SJCRH30 (cell line): ENCODE measurements around the gene RPL13. TPM values are rescaled to one million over a fixed set of nuclear protein-coding genes. Genes with fewer than 3 reads are reported as not detected.

Experiments used
- DNase-seq, 2 experiments: peaks; one replicate each; pipeline ENCODE4 v3.0.0-alpha.2; 2015 to 2020
- H3K27ac ChIP-seq: fragments of 250-450 bp; sonication (Bioruptor Pico); 2 replicates; pipeline ENCODE4 v1.5.1; 2020; ENCODE audit warnings: mild to moderate bottlenecking, moderate library complexity
- H3K27me3 ChIP-seq: fragments of 250-450 bp; sonication (Bioruptor Pico); 2 replicates; pipeline ENCODE4 v1.5.1; 2020; ENCODE audit warnings: mild to moderate bottlenecking, moderate library complexity
- H3K36me3 ChIP-seq: fragments of 250-450 bp; sonication (Bioruptor Pico); 2 replicates; pipeline ENCODE4 v1.5.1; 2020; ENCODE audit warnings: mild to moderate bottlenecking, moderate library complexity
- H3K4me1 ChIP-seq: fragments of 250-450 bp; sonication (Bioruptor Pico); 2 replicates; pipeline ENCODE4 v1.5.1; 2020; ENCODE audit warnings: mild to moderate bottlenecking, moderate library complexity
- H3K4me3 ChIP-seq: fragments of 250-450 bp; sonication (Bioruptor Pico); 2 replicates; pipeline ENCODE4 v1.5.1; 2020; ENCODE audit warnings: mild to moderate bottlenecking, moderate library complexity
- H3K9me3 ChIP-seq: fragments of 250-450 bp; sonication (Bioruptor Pico); replicated peaks from 2 replicates; pipeline ENCODE4 v1.5.1; 2020; ENCODE audit warnings: mild to moderate bottlenecking, moderate library complexity
- total RNA-seq: library from RNA; depleted of rRNA; stranded (reverse); fragments of >200 nt; shearing (Covaris generic); gene quantifications from 2 replicates; pipeline ENCODE4 v1.2.3, GENCODE V29; 2014

The RPL13 gene
- total RNA-seq, 1 experiment from 2014 or later: 5,665 TPM

DNA sequence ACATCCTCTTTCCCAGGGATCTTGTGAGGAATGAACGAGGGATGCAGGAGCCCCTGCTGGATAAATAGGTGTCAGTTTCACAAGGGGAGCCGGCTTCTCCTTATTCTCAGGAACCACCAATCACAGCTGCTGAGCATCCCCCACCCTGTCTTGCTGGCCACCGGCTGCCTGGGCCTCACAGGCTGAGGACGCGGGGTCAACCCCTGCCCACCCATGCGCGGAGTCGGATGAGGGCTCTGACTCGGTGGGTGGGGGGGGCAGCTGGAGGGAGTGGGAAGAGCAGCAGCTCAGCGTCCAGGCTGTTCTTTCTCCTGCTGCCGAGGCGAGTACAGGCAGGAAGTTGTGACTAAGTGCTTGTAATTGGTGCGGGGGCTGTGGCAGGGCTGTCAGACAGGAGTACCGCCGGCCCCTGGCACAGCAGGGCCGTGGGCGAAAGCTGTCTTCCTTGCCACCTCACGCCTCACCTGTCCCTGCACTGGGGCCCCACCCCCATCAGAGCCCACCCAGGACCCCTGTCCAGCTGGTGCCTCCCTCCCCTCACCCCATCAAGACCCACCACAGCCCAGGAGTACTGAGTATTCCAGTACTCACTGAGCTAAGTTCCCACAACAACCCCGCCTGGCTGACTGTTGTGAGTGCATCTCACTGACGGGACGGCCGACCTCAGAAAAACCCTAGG, 41.9 kb downstream of the RPL13 start:
- peak overlapping the region; percentile 16 for H3K4me3 ChIP-seq
- H3K27me3 ChIP-seq: no peaks in the 10 kb centered on the region
- DNase-seq: peak; percentile 92 to 94
- no peak overlapping the region for H3K27ac ChIP-seq
- no peaks in the 10 kb centered on the region for H3K9me3 ChIP-seq
- no peaks in the 10 kb centered on the region for H3K36me3 ChIP-seq
- H3K4me1 ChIP-seq: peaks cover 14% of the 10 kb centered on the region

DNA sequence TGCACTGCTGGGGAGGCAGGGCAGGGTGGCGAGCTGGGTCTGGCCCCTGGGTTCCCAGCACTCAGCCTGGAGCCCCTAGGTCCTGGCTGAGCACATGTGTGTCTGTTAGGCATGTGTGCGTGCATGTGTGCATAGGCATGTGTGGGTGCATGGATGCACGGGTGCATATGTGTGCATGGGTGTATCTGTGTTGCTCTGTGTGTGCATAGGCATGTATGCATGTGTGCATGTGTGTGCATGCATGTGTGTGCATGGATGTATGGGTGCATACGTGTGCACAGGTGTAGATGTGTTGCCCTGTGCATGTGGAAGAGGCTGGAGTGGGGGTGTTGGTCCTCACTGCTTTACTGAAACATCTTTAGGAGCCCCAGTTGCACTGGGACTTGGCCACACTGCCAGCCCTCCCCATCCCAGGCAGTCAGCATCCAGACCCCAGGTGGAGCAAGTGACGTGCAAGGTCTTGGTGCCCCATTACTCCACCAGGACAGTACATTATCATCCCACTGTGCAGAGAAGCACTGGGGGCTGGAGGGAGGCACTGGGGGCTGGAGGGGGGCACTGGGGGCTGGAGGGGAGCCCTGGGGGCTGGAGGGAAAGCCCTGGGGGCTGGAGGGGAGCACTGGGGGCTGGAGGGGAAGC, 42.6 kb downstream of the RPL13 start:
- Histone ChIP-seq H3K27ac (no peak overlapping the region), H3K4me1 (peaks cover 14% of the 10 kb centered on the region), H3K27me3 (no peaks in the 10 kb centered on the region), H3K4me3 (no peak overlapping the region), H3K9me3 (no peaks in the 10 kb centered on the region), H3K36me3 (no peaks in the 10 kb centered on the region)
- no peak for DNase-seq

DNA sequence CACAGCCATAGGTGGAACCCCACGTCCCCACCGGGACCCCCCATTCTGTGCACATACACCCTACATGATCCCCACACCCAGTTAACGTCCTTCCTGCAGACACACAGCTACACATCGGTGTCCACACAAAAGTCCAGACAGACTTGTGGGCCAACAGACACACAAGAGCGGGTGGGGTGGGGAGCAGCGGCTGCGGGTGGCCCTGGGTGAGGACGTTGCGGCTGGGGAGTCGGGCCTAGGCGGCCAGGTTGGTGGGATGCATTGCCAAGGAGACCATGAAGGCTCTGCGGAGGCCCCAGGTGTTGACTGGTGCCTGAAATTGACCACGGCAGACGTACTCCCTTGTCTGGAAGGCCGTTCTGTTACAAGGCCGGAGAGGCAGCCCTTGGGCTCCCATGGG, 44.3 kb downstream of the RPL13 start:
- Histone ChIP-seq H3K9me3 (no peaks in the 10 kb centered on the region), H3K27ac (no peak overlapping the region), H3K4me1 (peaks cover 17% of the 10 kb centered on the region), H3K4me3 (no peak overlapping the region), H3K27me3 (no peaks in the 10 kb centered on the region), H3K36me3 (no peaks in the 10 kb centered on the region)
- DNase-seq: no peak

DNA sequence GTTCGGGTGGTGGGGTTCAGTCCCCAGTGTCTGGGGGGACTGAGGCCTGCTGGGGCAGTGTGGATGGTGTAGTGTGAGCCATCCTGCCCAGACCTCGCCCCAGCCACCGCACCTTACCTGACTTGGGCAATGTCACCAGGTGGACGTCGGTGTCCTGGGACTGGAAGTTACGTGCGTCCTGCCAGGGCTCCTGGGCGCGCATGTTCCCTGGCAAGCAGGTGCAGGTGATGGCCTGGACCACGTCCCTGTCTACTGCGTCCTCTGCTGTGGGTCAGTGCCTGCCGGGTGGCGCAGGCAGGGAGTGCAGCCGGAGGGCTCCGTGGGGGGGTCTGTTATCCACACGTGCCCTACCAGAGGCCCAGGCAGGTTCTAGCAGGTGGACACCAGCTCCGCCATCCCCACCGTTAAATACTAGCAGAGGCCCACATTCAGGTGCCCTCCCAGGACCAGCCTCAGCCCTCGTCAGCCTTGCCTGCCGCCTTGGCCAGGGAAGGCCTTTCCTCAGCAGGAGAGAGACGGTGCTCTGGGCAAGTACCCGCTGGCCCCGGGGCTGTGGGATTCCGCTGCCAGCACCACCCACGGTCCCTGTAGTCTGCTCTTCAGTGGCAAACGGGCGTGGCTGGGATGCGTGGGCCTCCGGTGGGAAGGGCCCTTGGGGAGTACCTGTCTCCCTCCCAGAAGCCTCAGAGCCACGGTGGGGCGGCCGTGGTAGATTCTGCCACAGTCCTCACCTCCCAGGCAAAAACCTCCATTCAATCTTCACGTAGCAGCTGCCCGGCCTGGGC, 44.9 kb downstream of the RPL13 start:
- no peak for DNase-seq
- H3K4me3 ChIP-seq: no peak overlapping the region
- no peaks in the 10 kb centered on the region for H3K36me3 ChIP-seq
- H3K27ac ChIP-seq: no peak overlapping the region
- H3K4me1 ChIP-seq: peaks cover 22% of the 10 kb centered on the region
- no peaks in the 10 kb centered on the region for H3K9me3 ChIP-seq
- H3K27me3 ChIP-seq: no peaks in the 10 kb centered on the region

DNA sequence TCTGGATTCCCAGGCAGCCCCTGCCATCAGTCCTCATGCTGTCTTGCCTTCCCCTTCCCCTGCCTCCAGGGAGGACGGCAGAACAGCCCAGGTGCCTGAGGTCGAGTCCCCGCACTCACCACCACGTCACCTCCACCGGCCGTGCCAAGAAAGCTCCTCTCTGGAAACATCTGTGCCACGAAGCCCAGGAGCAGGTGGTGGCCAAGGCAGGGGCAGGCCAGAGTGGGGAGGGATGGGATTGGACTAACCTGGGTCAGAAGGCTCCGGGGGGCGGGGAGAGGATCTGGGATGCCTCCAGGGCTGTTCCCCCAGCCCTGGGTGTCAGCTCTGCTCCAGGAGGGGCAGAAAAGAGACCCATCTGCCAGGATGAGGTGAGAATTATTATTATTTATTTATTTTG, 45.5 kb downstream of the RPL13 start:
- H3K4me3 ChIP-seq: no peak overlapping the region
- no peak overlapping the region for H3K27ac ChIP-seq
- no peaks in the 10 kb centered on the region for H3K27me3 ChIP-seq
- H3K36me3 ChIP-seq: no peaks in the 10 kb centered on the region
- H3K4me1 ChIP-seq: peaks cover 22% of the 10 kb centered on the region
- H3K9me3 ChIP-seq: no peaks in the 10 kb centered on the region
- peak; percentile 80 to 89 for DNase-seq

DNA sequence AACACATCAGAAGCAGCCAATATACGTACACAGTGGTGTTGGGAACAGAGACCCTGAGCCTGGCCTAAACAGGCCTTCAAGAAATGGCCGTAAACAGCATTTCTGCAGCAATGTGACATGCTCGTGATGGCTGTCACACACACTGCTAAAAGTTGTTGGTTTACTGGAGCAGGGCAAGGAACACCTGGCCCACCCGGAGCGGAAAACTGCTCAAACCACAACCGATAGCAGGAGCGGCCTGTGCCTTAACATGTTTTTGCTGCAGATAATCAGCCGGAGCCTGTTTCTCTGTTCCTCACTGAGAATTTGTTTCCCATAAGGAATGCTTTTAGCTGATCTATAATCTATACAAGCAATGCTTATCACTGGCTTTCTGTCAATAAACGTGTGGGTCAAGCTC, 47.0 kb downstream of the RPL13 start:
- DNase-seq: no peak
- Histone ChIP-seq H3K27me3 (no peaks in the 10 kb centered on the region), H3K4me3 (no peak overlapping the region), H3K36me3 (no peaks in the 10 kb centered on the region), H3K9me3 (no peaks in the 10 kb centered on the region), H3K27ac (no peak overlapping the region), H3K4me1 (peaks cover 16% of the 10 kb centered on the region)

DNA sequence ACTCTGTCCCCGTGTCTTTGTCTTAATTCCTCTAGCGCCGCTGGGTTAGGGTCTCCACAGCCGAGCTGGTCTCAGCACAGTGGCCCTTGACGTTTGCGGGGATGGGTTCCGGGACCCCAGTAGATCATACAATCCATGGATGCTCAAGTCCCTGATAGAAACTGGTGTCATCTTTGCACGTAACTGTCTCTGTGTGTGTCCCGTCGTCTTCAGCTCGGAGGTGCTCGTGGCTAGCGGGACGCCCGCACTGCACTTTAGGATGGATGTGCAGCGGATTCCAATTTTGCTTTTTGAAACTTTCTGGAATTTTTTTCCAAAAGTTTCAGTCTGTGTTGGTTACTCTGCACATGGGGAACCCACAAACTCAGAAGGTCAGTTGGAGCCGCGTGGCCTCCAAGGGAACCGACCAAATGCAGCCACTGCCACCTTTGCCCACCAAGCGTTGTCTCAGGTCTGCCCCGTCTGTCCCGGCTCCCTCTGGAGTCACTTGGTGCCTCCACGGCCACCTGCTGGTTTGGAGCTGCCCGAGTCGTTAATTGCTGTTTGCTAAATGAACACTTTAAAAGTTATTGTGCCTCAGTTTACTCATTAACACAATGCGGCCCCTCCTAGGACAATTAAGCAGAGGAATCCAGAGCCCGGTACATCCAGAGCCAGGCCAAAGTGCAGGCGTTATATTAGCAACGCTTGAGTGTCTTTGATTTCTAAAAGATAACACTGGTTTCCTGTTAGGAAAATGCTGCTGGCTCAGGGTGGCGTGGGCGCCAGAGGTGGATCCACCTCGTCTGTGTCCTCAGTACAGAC, 47.7 kb downstream of the RPL13 start:
- Histone ChIP-seq H3K27me3 (no peaks in the 10 kb centered on the region), H3K4me3 (no peak overlapping the region), H3K27ac (no peak overlapping the region), H3K36me3 (no peaks in the 10 kb centered on the region), H3K9me3 (no peaks in the 10 kb centered on the region), H3K4me1 (peaks cover 14% of the 10 kb centered on the region)
- DNase-seq: no peak

DNA sequence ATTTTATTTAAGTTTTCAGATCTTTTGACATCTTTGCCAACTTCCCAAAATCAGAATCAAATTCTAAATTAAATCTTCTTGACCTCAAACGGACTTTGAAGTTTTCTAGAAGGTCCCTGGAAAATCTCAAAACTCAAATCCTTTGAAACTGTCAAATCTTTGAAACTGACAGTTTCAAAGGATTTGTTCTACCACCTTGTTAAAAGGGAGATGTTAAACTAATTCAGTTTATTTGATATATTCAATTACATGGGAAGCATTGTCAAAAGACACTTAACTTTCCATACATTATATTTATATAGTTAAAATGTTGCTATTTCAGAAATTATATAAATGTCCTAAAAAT, 49.6 kb downstream of the RPL13 start:
- H3K27me3 ChIP-seq: no peaks in the 10 kb centered on the region
- H3K4me3 ChIP-seq: no peak overlapping the region
- no peaks in the 10 kb centered on the region for H3K36me3 ChIP-seq
- H3K27ac ChIP-seq: no peak overlapping the region
- H3K4me1 ChIP-seq: peaks cover 16% of the 10 kb centered on the region
- H3K9me3 ChIP-seq: no peaks in the 10 kb centered on the region
- no peak for DNase-seq

DNA sequence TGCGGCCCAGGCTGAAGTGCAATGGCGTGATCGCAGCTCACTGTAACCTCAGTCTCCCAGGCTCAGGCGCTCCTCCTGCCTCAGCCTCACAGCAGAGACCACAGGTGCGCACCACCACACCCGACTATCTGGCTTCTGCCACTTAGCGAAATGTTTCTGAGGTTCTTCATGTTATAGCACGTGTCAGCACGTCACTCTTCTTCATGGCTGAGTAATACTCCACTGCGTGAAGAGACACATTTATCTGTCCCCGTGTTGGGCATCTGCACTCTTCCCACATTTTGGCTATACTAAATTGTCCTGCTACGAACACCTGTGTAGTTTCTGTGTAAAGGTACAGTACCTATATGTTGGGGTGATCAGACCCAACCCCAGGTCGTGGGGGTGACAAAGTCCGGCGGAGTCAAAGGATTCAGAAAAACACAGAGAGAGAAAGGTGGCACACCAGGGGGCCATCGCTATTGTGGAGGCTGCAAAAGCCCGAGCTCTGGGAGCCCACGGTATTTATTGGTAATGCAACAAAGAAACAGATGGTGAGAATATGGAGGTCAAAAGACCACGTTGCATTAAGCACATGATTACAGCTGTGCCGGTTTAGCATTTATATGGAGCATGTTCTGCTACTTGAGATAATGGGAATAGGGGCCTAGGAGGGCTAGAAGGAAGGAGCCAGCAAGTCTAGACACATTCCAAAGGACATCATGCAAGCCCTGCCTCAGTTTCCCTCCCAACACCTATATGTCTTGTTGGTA, 52.1 kb downstream of the RPL13 start:
- Histone ChIP-seq H3K36me3 (no peaks in the 10 kb centered on the region), H3K4me1 (peaks cover 13% of the 10 kb centered on the region), H3K9me3 (no peaks in the 10 kb centered on the region), H3K27ac (no peak overlapping the region), H3K4me3 (no peak overlapping the region), H3K27me3 (no peaks in the 10 kb centered on the region)
- no peak for DNase-seq

DNA sequence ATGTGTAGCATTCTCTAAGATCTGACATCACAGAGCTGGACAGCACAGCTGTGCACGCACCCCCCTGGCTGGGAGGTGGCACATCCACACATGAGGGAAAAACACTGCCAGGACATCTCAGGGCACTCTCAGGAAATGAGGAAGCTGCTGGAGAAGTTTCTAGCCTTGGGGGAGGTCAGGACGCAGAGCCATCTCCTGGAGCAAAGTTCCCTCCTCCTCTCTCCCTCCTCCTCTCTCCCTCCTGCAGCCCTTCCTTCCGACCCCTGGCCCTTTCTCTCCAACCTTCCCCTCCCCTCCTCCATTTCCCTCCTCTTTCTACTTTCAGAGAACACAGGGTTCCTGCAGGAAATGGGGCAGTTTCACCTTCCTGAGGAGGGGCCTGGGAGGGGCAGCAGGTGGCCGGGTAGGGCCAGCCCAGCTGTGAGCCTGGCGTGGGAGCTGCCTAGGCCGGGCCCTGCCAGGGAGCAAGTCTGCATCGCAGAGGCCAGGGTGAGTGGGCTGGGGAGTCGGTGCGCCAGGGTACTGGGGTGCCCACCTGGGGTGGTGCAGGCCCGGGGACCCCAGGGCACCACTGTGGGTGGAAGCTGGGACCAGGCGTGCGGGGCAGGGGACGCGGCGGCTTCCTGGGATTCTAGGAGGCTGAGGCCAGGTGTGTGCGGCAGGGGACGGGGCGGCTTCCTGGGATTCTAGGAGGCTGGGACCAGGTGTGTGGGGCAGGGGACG, 52.9 kb downstream of the RPL13 start, which contains the start of gene DPEP1:
Gene DPEP1, plus strand, starts transcription at position 412 of the 723 bp plus-strand sequence. CDS start 16,769 bp downstream, outside the sequence.
- Histone ChIP-seq H3K27ac (no peak within 1 kb of the TSS), H3K27me3 (no peaks in the 10 kb centered on the region), H3K36me3 (no peaks in the 10 kb centered on the region), H3K9me3 (no peaks in the 10 kb centered on the region), H3K4me1 (peaks cover 13% of the 10 kb centered on the region), H3K4me3 (no peak within 1 kb of the TSS)
- DNase-seq: no peak

DNA sequence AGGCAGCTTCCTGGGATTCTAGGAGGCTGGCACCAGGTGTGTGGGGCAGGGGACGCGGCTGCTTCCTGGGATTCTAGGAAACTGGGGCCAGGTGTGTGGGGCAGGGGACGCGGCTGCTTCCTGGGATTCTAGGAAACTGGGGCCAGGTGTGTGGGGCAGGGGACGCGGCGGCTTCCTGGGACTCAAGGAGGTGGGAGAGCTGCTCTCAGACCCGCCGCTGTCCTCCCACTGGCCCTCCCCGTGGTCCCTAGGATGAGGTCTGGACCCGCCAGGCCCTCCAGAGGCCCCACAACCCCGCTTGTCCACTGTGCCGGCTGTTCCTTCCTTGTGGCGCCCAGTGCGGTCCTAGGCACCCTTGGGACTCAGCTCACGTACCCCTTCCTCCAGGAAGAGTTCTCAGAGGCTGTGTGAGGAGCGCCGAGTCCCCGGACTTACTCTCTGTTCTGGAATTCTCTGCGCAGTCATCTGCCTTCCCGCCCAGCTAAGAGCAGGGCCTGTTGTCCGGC, 53.5 kb downstream of the RPL13 start:
- Histone ChIP-seq H3K27me3 (no peaks in the 10 kb centered on the region), H3K36me3 (no peaks in the 10 kb centered on the region), H3K4me1 (peaks cover 13% of the 10 kb centered on the region), H3K9me3 (no peaks in the 10 kb centered on the region), H3K27ac (no peak overlapping the region), H3K4me3 (no peak overlapping the region)
- DNase-seq: no peak
